Liver (tissue), 9 donors: ENCODE results near the gene BAIAP2. TPM values are rescaled to one million over a fixed set of nuclear protein-coding genes. Genes with fewer than 3 reads are reported as not detected.

ENCODE experiments used
- DNase-seq: peaks from one replicate; pipeline ENCODE4 v3.0.0-alpha.2; 2017; ENCODE audit warnings: low spot score
- H3K27ac ChIP-seq, 2 donors: one replicate each; pipeline ENCODE4 v1.7.0; 2013; ENCODE audit warnings: inconsistent platforms in 2 of 2, low read length in 2 of 2, control low read depth in 1 of 2, low read depth in 1 of 2, mild to moderate bottlenecking in 1 of 2
- H3K27me3 ChIP-seq, 4 donors: one replicate each; pipeline versions ENCODE4 v1.6.1 to v1.7.0; 2013; ENCODE audit warnings: low read length in 3 of 4, inconsistent platforms in 1 of 4, mild to moderate bottlenecking in 1 of 4, moderate library complexity in 1 of 4; ENCODE audit not compliant: control insufficient read depth in 4 of 4, insufficient read depth in 4 of 4
- H3K36me3 ChIP-seq, 4 donors: one replicate each; pipeline versions ENCODE4 v1.6.1 to v1.7.0; 2013; ENCODE audit warnings: low read length in 3 of 4, mild to moderate bottlenecking in 3 of 4, low read depth in 1 of 4, moderate library complexity in 1 of 4; ENCODE audit not compliant: control insufficient read depth in 4 of 4, insufficient read depth in 3 of 4
- H3K4me1 ChIP-seq, 4 donors: one replicate each; pipeline versions ENCODE4 v1.6.1 to v1.7.0; 2013; ENCODE audit warnings: low read length in 3 of 4, mild to moderate bottlenecking in 3 of 4, moderate library complexity in 1 of 4; ENCODE audit not compliant: control insufficient read depth in 4 of 4, insufficient read depth in 4 of 4
- H3K4me3 ChIP-seq, 3 donors: one replicate each; pipeline versions ENCODE4 v1.6.1 to v1.7.0; 2013; ENCODE audit warnings: low read length in 3 of 3, control low read depth in 1 of 3, low read depth in 1 of 3, mild to moderate bottlenecking in 1 of 3
- H3K9ac ChIP-seq, 2 donors: one replicate each; pipeline ENCODE4 v1.7.0; 2013; ENCODE audit warnings: low read length in 2 of 2, mild to moderate bottlenecking in 2 of 2, moderate library complexity in 2 of 2, control low read depth in 1 of 2, low read depth in 1 of 2
- H3K9me3 ChIP-seq, 4 donors: one replicate each; pipeline versions ENCODE4 v1.6.1 to v1.7.0; 2013; ENCODE audit warnings: low read length in 3 of 4; ENCODE audit not compliant: control insufficient read depth in 4 of 4
- FOXA1 ChIP-seq: IDR thresholded peaks from 2 replicates; pipeline ENCODE4 v1.6.1; 2016; ENCODE audit warnings: antibody characterized with exemption
- GABPA ChIP-seq, 2 donors: IDR thresholded peaks in 1 of 2; conservative IDR thresholded peaks in 1 of 2; 2 replicates each; pipeline ENCODE4 v1.6.1; 2016; ENCODE audit warnings: antibody characterized with exemption in 2 of 2, mild to moderate bottlenecking in 1 of 2, moderate library complexity in 1 of 2
- HNF4G ChIP-seq: IDR thresholded peaks from 2 replicates; pipeline ENCODE4 v1.6.1; 2016; ENCODE audit warnings: antibody characterized with exemption
- JUND ChIP-seq, 2 donors: IDR thresholded peaks; 2 replicates each; pipeline ENCODE4 v1.6.1; 2016; ENCODE audit warnings: antibody characterized with exemption in 2 of 2
- NR2F2 ChIP-seq: IDR thresholded peaks from 2 replicates; pipeline ENCODE4 v1.6.1; 2016; ENCODE audit warnings: antibody characterized with exemption
- RAD21 ChIP-seq, 2 donors: IDR thresholded peaks; 2 replicates each; pipeline ENCODE4 v1.6.1; 2016; ENCODE audit warnings: antibody characterized with exemption in 2 of 2, mild to moderate bottlenecking in 2 of 2
- RXRA ChIP-seq, 2 donors: IDR thresholded peaks; 2 replicates each; pipeline ENCODE4 v1.6.1; 2017 to 2018; ENCODE audit warnings: antibody characterized with exemption in 2 of 2, mild to moderate bottlenecking in 1 of 2
- SP1 ChIP-seq: IDR thresholded peaks from 2 replicates; pipeline ENCODE4 v1.6.1; 2018; ENCODE audit warnings: antibody characterized with exemption, mild to moderate bottlenecking
- YY1 ChIP-seq: IDR thresholded peaks from 2 replicates; pipeline ENCODE4 v1.6.1; 2016; ENCODE audit warnings: antibody characterized with exemption, mild to moderate bottlenecking
- WGBS: extraction: QIAGEN DNeasy Blood & Tissue Kit; methylation state at CpG from one replicate; pipeline ENCODE4 v1.1.7; 2013; 5-methylcytosine and 5-hydroxymethylcytosine counted together
- polyA plus RNA-seq, 2 donors: library from polyadenylated mRNA; stranded (reverse) in 1 of 2; unstranded in 1 of 2; fragments of 200-250 nt in 1 of 2; fragments of >200 nt in 1 of 2; fragmentation: Nextera tagmentation in 1 of 2; extraction: Ambion mirVana in 1 of 2; gene quantifications; one replicate each; pipeline versions ENCODE4 v1.2.1 to v1.2.3, GENCODE V29; 2013 to 2015
- total RNA-seq, 2 donors: library from RNA; depleted of rRNA; stranded (reverse); fragments of >200 nt; gene quantifications; one replicate each; pipeline ENCODE4 v1.2.3, GENCODE V29; 2014
- TF ChIP-seq, protein P1 (sequence below): IDR thresholded peaks from 2 replicates; pipeline ENCODE4 v1.6.1; 2016; ENCODE audit warnings: antibody characterized with exemption
- TF ChIP-seq, protein P2 (sequence below): IDR thresholded peaks from 2 replicates; pipeline ENCODE4 v1.6.1; 2016; ENCODE audit warnings: antibody characterized with exemption, mild to moderate bottlenecking
- TF ChIP-seq, protein P3 (sequence below): IDR thresholded peaks from 2 replicates; pipeline ENCODE4 v1.6.1; 2016; ENCODE audit warnings: antibody characterized with exemption
- TF ChIP-seq, protein P4 (sequence below): IDR thresholded peaks from 2 replicates; pipeline ENCODE4 v1.6.1; 2016; ENCODE audit warnings: antibody characterized with exemption
- TF ChIP-seq, protein P5 (sequence below): fragments of 150-350 bp; IDR thresholded peaks from 2 replicates; pipeline ENCODE4 v1.5.1; 2017; ENCODE audit warnings: improper control_type of control experiment, low read depth, low read length; ENCODE audit not compliant: missing input control
- donor health status: healthy.
- donor health status: healthy.
- donor health status: healthy.
- donor health status: healthy.
- donor health status: healthy.

The BAIAP2 gene
- total and polyA plus RNA-seq, 4 donors: 8.1 to 61.3 (median 44.9) TPM

DNA sequence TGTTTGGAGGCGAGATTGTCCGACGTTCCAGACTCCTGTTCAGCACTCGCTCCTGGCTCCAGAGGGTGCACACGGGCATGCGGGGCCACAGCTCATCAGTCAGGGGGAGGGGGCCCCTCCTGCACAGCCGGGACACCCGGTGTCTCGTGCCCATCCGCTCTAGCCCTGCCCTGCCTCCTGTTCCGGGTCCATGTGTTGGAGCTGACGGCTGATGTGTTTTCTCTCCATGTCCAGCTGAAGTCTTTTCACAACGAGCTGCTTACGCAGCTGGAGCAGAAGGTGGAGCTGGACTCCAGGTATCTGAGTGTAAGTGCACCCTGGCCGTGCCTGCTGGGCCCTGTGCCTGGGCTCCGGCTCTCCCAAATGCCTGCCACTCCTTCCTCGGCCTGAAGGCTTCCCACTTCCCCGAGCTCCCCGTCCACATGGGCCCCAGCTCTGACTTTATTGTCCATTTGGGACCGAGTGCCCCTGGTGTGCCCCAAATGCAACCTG is 50.5 kb downstream of the BAIAP2 start:
- H3K9ac ChIP-seq: peak overlapping the region in 1 of 2 donors; percentile 3
- no peak overlapping the region for H3K4me3 ChIP-seq
- no peaks in the 10 kb centered on the region for H3K9me3 ChIP-seq
- H3K4me1 ChIP-seq: peaks cover 22 to 51% (median 36%) of the 10 kb centered on the region in 4 donors
- DNase-seq: no peak
- no peak for TF ChIP-seq FOXA1
- no peak for TF ChIP-seq NR2F2
- TF ChIP-seq, protein P1, sequence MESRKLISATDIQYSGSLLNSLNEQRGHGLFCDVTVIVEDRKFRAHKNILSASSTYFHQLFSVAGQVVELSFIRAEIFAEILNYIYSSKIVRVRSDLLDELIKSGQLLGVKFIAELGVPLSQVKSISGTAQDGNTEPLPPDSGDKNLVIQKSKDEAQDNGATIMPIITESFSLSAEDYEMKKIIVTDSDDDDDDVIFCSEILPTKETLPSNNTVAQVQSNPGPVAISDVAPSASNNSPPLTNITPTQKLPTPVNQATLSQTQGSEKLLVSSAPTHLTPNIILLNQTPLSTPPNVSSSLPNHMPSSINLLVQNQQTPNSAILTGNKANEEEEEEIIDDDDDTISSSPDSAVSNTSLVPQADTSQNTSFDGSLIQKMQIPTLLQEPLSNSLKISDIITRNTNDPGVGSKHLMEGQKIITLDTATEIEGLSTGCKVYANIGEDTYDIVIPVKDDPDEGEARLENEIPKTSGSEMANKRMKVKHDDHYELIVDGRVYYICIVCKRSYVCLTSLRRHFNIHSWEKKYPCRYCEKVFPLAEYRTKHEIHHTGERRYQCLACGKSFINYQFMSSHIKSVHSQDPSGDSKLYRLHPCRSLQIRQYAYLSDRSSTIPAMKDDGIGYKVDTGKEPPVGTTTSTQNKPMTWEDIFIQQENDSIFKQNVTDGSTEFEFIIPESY: no peak
- no peak for TF ChIP-seq GABPA (IDR thresholded peaks at IDR 0.05 in 1 of 2, conservative IDR thresholded peaks at IDR 0.05 in 1 of 2)
- TF ChIP-seq, protein P2, sequence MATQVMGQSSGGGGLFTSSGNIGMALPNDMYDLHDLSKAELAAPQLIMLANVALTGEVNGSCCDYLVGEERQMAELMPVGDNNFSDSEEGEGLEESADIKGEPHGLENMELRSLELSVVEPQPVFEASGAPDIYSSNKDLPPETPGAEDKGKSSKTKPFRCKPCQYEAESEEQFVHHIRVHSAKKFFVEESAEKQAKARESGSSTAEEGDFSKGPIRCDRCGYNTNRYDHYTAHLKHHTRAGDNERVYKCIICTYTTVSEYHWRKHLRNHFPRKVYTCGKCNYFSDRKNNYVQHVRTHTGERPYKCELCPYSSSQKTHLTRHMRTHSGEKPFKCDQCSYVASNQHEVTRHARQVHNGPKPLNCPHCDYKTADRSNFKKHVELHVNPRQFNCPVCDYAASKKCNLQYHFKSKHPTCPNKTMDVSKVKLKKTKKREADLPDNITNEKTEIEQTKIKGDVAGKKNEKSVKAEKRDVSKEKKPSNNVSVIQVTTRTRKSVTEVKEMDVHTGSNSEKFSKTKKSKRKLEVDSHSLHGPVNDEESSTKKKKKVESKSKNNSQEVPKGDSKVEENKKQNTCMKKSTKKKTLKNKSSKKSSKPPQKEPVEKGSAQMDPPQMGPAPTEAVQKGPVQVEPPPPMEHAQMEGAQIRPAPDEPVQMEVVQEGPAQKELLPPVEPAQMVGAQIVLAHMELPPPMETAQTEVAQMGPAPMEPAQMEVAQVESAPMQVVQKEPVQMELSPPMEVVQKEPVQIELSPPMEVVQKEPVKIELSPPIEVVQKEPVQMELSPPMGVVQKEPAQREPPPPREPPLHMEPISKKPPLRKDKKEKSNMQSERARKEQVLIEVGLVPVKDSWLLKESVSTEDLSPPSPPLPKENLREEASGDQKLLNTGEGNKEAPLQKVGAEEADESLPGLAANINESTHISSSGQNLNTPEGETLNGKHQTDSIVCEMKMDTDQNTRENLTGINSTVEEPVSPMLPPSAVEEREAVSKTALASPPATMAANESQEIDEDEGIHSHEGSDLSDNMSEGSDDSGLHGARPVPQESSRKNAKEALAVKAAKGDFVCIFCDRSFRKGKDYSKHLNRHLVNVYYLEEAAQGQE: no peak
- TF ChIP-seq, protein P3, sequence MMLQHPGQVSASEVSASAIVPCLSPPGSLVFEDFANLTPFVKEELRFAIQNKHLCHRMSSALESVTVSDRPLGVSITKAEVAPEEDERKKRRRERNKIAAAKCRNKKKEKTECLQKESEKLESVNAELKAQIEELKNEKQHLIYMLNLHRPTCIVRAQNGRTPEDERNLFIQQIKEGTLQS: no peak
- TF ChIP-seq, protein P4, sequence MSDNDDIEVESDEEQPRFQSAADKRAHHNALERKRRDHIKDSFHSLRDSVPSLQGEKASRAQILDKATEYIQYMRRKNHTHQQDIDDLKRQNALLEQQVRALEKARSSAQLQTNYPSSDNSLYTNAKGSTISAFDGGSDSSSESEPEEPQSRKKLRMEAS: no peak
- H3K27ac ChIP-seq: peak overlapping the region in 1 of 2 donors; percentile 92
- H3K36me3 ChIP-seq: peaks cover 8 to 25% (median 15%) of the 10 kb centered on the region in 4 donors
- 85% methylated on average over 20 of the region's 20 CpGs for WGBS
- no peaks in the 10 kb centered on the region for H3K27me3 ChIP-seq

DNA sequence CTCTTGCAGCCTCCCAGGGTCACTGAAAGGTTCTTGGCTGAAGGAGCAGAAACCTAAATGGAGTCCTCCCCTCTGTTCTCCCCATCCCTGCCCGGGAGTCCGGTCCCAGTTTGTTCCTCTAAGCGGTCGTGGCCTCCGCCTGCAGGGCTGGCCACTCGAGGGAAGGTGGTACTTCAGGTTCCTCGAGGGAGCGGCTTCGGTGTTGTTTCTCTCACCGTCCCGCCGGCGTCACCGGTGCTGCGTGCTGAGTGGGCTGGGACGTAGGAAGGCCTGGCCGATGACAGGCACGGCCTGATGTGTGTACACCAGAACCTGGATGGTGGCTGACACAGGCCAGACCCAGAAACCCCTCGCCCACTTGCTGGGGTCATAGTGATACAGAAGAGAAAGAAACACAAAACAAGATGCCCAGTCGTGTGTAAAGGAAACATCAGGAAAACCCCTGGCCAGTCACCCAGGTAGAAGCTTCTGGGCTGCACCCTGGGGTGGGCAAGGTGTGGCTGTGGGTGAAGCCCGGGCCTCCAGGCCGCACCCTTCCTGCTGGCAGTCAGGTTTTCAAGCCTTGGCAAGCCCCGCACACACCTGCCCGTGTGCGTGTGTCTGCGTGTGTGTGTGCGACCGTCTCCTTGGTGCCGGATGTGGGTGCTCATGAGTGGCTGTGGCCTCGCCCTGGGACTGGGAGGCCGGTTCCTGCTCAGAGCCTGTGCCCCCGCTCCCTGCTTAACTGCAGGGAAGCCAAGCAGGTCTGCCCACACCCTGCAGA is 52.0 kb downstream of the BAIAP2 start:
- no peak overlapping the region for H3K9ac ChIP-seq
- no peak for DNase-seq
- H3K27ac ChIP-seq: no peak overlapping the region
- H3K4me3 ChIP-seq: no peak overlapping the region
- H3K36me3 ChIP-seq: peaks cover 10 to 25% (median 15%) of the 10 kb centered on the region in 4 donors
- peaks cover 10 to 43% (median 28%) of the 10 kb centered on the region in 4 donors for H3K4me1 ChIP-seq
- no peaks in the 10 kb centered on the region for H3K27me3 ChIP-seq
- no peaks in the 10 kb centered on the region for H3K9me3 ChIP-seq
- WGBS: 91% methylated on average over 32 of the region's 32 CpGs
- TF ChIP-seq RXRA (IDR thresholded peaks at IDR 0.05) (no peak), NR2F2 (no peak), FOXA1 (no peak), RAD21 (IDR thresholded peaks at IDR 0.05) (no peak), HNF4G (no peak), YY1 (no peak), SP1 (no peak), JUND (IDR thresholded peaks at IDR 0.05) (no peak), GABPA (IDR thresholded peaks at IDR 0.05 in 1 of 2, conservative IDR thresholded peaks at IDR 0.05 in 1 of 2) (no peak)
- TF ChIP-seq, protein P1: no peak
- TF ChIP-seq, protein P3: no peak
- TF ChIP-seq, protein P4: no peak
- TF ChIP-seq, protein P2: no peak
- TF ChIP-seq, protein P5, sequence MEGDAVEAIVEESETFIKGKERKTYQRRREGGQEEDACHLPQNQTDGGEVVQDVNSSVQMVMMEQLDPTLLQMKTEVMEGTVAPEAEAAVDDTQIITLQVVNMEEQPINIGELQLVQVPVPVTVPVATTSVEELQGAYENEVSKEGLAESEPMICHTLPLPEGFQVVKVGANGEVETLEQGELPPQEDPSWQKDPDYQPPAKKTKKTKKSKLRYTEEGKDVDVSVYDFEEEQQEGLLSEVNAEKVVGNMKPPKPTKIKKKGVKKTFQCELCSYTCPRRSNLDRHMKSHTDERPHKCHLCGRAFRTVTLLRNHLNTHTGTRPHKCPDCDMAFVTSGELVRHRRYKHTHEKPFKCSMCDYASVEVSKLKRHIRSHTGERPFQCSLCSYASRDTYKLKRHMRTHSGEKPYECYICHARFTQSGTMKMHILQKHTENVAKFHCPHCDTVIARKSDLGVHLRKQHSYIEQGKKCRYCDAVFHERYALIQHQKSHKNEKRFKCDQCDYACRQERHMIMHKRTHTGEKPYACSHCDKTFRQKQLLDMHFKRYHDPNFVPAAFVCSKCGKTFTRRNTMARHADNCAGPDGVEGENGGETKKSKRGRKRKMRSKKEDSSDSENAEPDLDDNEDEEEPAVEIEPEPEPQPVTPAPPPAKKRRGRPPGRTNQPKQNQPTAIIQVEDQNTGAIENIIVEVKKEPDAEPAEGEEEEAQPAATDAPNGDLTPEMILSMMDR: no peak
